PC-3 (cell line): ENCODE results near the gene PDLIM1.

Experiments
- EZH2 ChIP-seq: fragments of 300-600 bp; sonication (generic); IDR thresholded peaks from one replicate; pipeline ENCODE4 v1.6.1; 2017; ENCODE audit warnings: antibody characterized with exemption, mild to moderate bottlenecking, low read length; ENCODE audit not compliant: unreplicated experiment
- EZH2phosphoT487 ChIP-seq: fragments of 300-600 bp; sonication (generic); IDR thresholded peaks from 2 replicates; pipeline ENCODE4 v1.6.1; 2018; ENCODE audit warnings: mild to moderate bottlenecking, antibody characterized with exemption, low read length, borderline replicate concordance
- TF ChIP-seq, protein P1 (sequence below): fragments of 300-600 bp; sonication (generic); conservative IDR thresholded peaks from 2 replicates; pipeline ENCODE4 v1.5.1; 2017; ENCODE audit warnings: antibody characterized with exemption, low read depth, mild to moderate bottlenecking, low read length

DNA sequence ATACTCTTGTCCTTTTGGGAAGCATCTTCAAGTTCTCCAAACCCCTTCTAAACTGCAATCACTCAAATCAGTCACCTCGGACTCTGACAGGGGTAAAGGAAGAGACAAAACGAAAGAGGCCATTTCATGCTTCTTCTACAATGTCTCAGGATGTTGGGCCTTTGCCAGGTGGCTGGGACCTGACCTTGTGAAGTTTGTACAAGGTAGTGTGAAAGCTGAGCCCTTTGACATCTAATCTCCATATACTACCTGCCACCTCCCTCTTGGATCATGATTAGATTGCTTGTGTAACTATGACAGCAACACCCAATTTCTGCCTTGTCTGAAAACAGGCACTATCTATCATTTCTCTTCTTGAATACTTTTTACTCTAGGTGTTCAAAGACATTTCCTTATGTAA lies 35.1 kb upstream of the PDLIM1 start:
- TF ChIP-seq, protein P1, sequence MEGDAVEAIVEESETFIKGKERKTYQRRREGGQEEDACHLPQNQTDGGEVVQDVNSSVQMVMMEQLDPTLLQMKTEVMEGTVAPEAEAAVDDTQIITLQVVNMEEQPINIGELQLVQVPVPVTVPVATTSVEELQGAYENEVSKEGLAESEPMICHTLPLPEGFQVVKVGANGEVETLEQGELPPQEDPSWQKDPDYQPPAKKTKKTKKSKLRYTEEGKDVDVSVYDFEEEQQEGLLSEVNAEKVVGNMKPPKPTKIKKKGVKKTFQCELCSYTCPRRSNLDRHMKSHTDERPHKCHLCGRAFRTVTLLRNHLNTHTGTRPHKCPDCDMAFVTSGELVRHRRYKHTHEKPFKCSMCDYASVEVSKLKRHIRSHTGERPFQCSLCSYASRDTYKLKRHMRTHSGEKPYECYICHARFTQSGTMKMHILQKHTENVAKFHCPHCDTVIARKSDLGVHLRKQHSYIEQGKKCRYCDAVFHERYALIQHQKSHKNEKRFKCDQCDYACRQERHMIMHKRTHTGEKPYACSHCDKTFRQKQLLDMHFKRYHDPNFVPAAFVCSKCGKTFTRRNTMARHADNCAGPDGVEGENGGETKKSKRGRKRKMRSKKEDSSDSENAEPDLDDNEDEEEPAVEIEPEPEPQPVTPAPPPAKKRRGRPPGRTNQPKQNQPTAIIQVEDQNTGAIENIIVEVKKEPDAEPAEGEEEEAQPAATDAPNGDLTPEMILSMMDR = no peak
- TF ChIP-seq EZH2 = no peak
- TF ChIP-seq EZH2phosphoT487 = no peak
